WTC11 (cell line): ENCODE measurements around the gene ADRA1B. TPM values are rescaled to one million over a fixed set of nuclear protein-coding genes. Genes with fewer than 3 reads are reported as not detected.

ENCODE experiments used
- ATAC-seq: fragments of 200-7000 bp; cut with Tn5 transposase; 2 replicates; pipeline ENCODE4 v1.10.0; 2021; ENCODE audit warnings: mild to moderate bottlenecking, moderate library complexity
- CTCF ChIA-PET: fragments of 300-600 bp; sonication (Branson Sonifier 250); formaldehyde crosslinking; loops from one replicate; lab custom pipeline; 2021; ENCODE audit warnings: antibody characterized with exemption; lab: Charles Lee
- POLR2A ChIA-PET: fragments of 350-600 bp; sonication (Branson Sonifier 250); formaldehyde crosslinking; loops from one replicate; lab custom pipeline; 2021; ENCODE audit warnings: antibody characterized with exemption; lab: Charles Lee
- DNase-seq: peaks from one replicate; pipeline ENCODE4 v3.0.0; 2021; ENCODE audit warnings: low spot score
- H3K27ac Mint-ChIP-seq: 2 replicates; pipeline ENCODE4 v1.8.0; 2021; ENCODE audit warnings: mixed read lengths
- H3K27me3 Mint-ChIP-seq: 2 replicates; pipeline ENCODE4 v1.8.0; 2021; ENCODE audit warnings: low read depth, mild to moderate bottlenecking, moderate library complexity, mixed read lengths
- H3K36me3 Mint-ChIP-seq: 2 replicates; pipeline ENCODE4 v1.8.0; 2021; ENCODE audit warnings: mixed read lengths
- H3K4me1 Mint-ChIP-seq: 2 replicates; pipeline ENCODE4 v1.8.0; 2022; ENCODE audit warnings: mixed read lengths
- H3K4me3 Mint-ChIP-seq: 2 replicates; pipeline ENCODE4 v1.8.0; 2021; ENCODE audit warnings: mild to moderate bottlenecking, moderate library complexity, mixed read lengths
- H3K9me3 Mint-ChIP-seq: 2 replicates; pipeline ENCODE4 v1.8.0; 2021; ENCODE audit warnings: mixed read lengths
- ATF1 ChIP-seq: sonication (generic); formaldehyde crosslinking; IDR thresholded peaks from 2 replicates; pipeline ENCODE4 v1.8.1; 2023; ENCODE audit warnings: mild to moderate bottlenecking, moderate library complexity, missing genetic modification reagents
- CTCF ChIP-seq: fragments of 200-600 bp; IDR thresholded peaks from 2 replicates; pipeline ENCODE4 v1.8.0; 2022; ENCODE audit warnings: antibody characterized with exemption
- FOXJ3 ChIP-seq: sonication (generic); formaldehyde crosslinking; IDR thresholded peaks from 2 replicates; pipeline ENCODE4 v1.9.0; 2021; ENCODE audit warnings: missing genetic modification reagents, mild to moderate bottlenecking, borderline replicate concordance
- GABPB1 ChIP-seq: sonication (generic); formaldehyde crosslinking; IDR thresholded peaks from 2 replicates; pipeline ENCODE4 v1.8.1; 2023; ENCODE audit warnings: mild to moderate bottlenecking, missing genetic modification reagents
- HMGA2 ChIP-seq: fragments of 250-450 bp; sonication (Bioruptor Pico); IDR thresholded peaks from 2 replicates; pipeline ENCODE4 v1.4.0; 2021; ENCODE audit warnings: mild to moderate bottlenecking, moderate library complexity
- IRF2 ChIP-seq: sonication (generic); formaldehyde crosslinking; IDR thresholded peaks from 2 replicates; pipeline ENCODE4 v1.8.0; 2022; ENCODE audit warnings: low read depth, missing genetic modification reagents, borderline replicate concordance
- NFATC4 ChIP-seq: fragments of 250-450 bp; sonication (Bioruptor Pico); IDR thresholded peaks from 2 replicates; pipeline ENCODE4 v1.9.0; 2021; ENCODE audit warnings: mild to moderate bottlenecking
- OVOL2 ChIP-seq: fragments of 250-450 bp; sonication (Bioruptor Pico); IDR thresholded peaks from 2 replicates; pipeline ENCODE4 v1.9.0; 2021; ENCODE audit warnings: mild to moderate bottlenecking, borderline replicate concordance
- PRDM15 ChIP-seq: sonication (generic); formaldehyde crosslinking; IDR thresholded peaks from 2 replicates; pipeline ENCODE4 v1.8.0; 2022; ENCODE audit warnings: missing genetic modification reagents
- PRRX2 ChIP-seq: fragments of 250-450 bp; sonication (Bioruptor Pico); IDR thresholded peaks from 2 replicates; pipeline ENCODE4 v1.8.0; 2021; ENCODE audit warnings: mild to moderate bottlenecking
- SOX15 ChIP-seq: fragments of 250-450 bp; sonication (Bioruptor Pico); IDR thresholded peaks from 2 replicates; pipeline ENCODE4 v1.9.0; 2021; ENCODE audit warnings: mild to moderate bottlenecking
- SP1 ChIP-seq: sonication (generic); formaldehyde crosslinking; conservative IDR thresholded peaks from 2 replicates; pipeline ENCODE4 v1.8.1; 2022; ENCODE audit warnings: missing genetic modification reagents
- ZNF138 ChIP-seq: sonication (generic); formaldehyde crosslinking; conservative IDR thresholded peaks from 2 replicates; pipeline ENCODE4 v1.8.1; 2022; ENCODE audit warnings: mild to moderate bottlenecking, moderate library complexity, missing genetic modification reagents
- total RNA-seq: library from RNA; stranded (reverse); gene quantifications from 3 replicates; pipeline ENCODE4 v1.2.3, GENCODE V29; 2021
- TF ChIP-seq, protein P1 (sequence below): sonication (generic); formaldehyde crosslinking; IDR thresholded peaks from 2 replicates; pipeline ENCODE4 v1.8.0; 2023; ENCODE audit warnings: mild to moderate bottlenecking, missing genetic modification reagents
- TF ChIP-seq, protein P2 (sequence below): sonication (generic); formaldehyde crosslinking; IDR thresholded peaks from 2 replicates; pipeline ENCODE4 v1.8.1; 2023; ENCODE audit warnings: mild to moderate bottlenecking, missing genetic modification reagents

The ADRA1B gene
- total RNA-seq, 1 experiment from 2014 or later: 0.11 TPM

DNA sequence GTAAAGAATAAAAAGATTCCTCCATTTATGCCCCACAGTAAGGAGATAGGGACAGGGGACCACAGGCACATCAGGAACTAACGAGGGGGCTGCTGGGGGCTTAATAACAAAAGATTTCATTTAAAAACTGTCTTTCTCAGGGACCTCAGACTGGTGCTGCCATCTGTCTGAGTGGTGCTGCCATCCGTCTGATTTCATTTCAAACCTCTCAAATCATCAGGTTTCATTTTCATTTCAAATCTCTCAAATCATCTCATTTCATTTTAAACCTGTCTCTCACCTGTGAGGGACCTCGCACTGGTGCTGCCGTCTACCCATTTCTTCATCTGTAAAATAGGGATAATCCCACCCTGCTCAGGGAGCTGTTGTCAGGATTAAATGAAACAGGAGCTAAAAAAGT lies 45.9 kb downstream of the ADRA1B start:
- H3K27ac Mint-ChIP-seq: no peak overlapping the region
- CTCF ChIA-PET: interaction anchor here (0.6 to 1.8 kb wide), 7 partner anchors 9 to 805 kb away, joined by 3 to 7 read pairs (median 3); no protein-coding TSS in a partner anchor
- POLR2A ChIA-PET: interaction anchor here (0.6 to 0.7 kb wide), 3 partner anchors 136 to 302 kb away, joined by 4 to 7 read pairs (median 7); no protein-coding TSS in a partner anchor
- DNase-seq: no peak
- H3K36me3 Mint-ChIP-seq: no peaks in the 10 kb centered on the region
- TF ChIP-seq, protein P1, sequence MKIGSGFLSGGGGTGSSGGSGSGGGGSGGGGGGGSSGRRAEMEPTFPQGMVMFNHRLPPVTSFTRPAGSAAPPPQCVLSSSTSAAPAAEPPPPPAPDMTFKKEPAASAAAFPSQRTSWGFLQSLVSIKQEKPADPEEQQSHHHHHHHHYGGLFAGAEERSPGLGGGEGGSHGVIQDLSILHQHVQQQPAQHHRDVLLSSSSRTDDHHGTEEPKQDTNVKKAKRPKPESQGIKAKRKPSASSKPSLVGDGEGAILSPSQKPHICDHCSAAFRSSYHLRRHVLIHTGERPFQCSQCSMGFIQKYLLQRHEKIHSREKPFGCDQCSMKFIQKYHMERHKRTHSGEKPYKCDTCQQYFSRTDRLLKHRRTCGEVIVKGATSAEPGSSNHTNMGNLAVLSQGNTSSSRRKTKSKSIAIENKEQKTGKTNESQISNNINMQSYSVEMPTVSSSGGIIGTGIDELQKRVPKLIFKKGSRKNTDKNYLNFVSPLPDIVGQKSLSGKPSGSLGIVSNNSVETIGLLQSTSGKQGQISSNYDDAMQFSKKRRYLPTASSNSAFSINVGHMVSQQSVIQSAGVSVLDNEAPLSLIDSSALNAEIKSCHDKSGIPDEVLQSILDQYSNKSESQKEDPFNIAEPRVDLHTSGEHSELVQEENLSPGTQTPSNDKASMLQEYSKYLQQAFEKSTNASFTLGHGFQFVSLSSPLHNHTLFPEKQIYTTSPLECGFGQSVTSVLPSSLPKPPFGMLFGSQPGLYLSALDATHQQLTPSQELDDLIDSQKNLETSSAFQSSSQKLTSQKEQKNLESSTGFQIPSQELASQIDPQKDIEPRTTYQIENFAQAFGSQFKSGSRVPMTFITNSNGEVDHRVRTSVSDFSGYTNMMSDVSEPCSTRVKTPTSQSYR: no peak
- TF ChIP-seq GABPB1 (CRISPR knock-in tag): no peak
- no peak for TF ChIP-seq CTCF
- no peak for TF ChIP-seq OVOL2 (CRISPR knock-in tag)
- no peak for TF ChIP-seq SOX15 (CRISPR knock-in tag)
- TF ChIP-seq NFATC4 (CRISPR knock-in tag): no peak
- no peak for TF ChIP-seq ATF1 (CRISPR knock-in tag)
- TF ChIP-seq SP1 (CRISPR knock-in tag): no peak
- no peak for TF ChIP-seq IRF2
- no peak for TF ChIP-seq FOXJ3 (CRISPR knock-in tag)
- TF ChIP-seq PRDM15 (CRISPR knock-in tag): no peak
- TF ChIP-seq, protein P2, sequence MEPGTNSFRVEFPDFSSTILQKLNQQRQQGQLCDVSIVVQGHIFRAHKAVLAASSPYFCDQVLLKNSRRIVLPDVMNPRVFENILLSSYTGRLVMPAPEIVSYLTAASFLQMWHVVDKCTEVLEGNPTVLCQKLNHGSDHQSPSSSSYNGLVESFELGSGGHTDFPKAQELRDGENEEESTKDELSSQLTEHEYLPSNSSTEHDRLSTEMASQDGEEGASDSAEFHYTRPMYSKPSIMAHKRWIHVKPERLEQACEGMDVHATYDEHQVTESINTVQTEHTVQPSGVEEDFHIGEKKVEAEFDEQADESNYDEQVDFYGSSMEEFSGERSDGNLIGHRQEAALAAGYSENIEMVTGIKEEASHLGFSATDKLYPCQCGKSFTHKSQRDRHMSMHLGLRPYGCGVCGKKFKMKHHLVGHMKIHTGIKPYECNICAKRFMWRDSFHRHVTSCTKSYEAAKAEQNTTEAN: no peak
- no peaks in the 10 kb centered on the region; the same call in 1 of the 2 replicates for H3K4me1 Mint-ChIP-seq
- ATAC-seq: no peak
- no peaks in the 10 kb centered on the region; the same call in 1 of the 2 replicates for H3K27me3 Mint-ChIP-seq
- no peaks in the 10 kb centered on the region for H3K9me3 Mint-ChIP-seq
- H3K4me3 Mint-ChIP-seq: no peak overlapping the region

GRCh38 chr5:159963935-159964334 lies 47.7 kb downstream of the ADRA1B start:
- Mint-ChIP-seq H3K9me3 (no peaks in the 10 kb centered on the region), H3K4me1 (no peaks in the 10 kb centered on the region; the same call in 1 of the 2 replicates), H3K27me3 (peaks cover 5% of the 10 kb centered on the region; the same call in 1 of the 2 replicates), H3K36me3 (no peaks in the 10 kb centered on the region), H3K27ac (no peak overlapping the region), H3K4me3 (no peak overlapping the region)
- ChIA-PET CTCF (interaction anchor here (1.7 to 1.8 kb wide), 2 partner anchors 13 to 522 kb away, joined by 9 to 15 read pairs; no protein-coding TSS in a partner anchor), POLR2A (no interaction called here)
- ATAC-seq: no peak
- DNase-seq: no peak
- TF ChIP-seq PRRX2 (no peak), ZNF138 (CRISPR knock-in tag) (no peak), HMGA2 (CRISPR knock-in tag) (no peak)
